Ascending aorta (tissue), 2 donors: ENCODE measurements around the gene CENPF. TPM values are rescaled to one million over a fixed set of nuclear protein-coding genes. Genes with fewer than 3 reads are reported as not detected.
A peak's percentile ranks its signal among the peaks of the same experiment; 100 is the strongest.
"Not testable (repeated sequence)": the region's sequence is repeated elsewhere in the genome, so short reads cannot be mapped to it uniquely, and the experiment has no call there.

Experiments
- DNase-seq, 2 donors: peaks; one replicate each; pipeline ENCODE4 v3.0.0-alpha.2; 2019; ENCODE audit warnings: low spot score in 2 of 2
- H3K27ac ChIP-seq, 2 donors: fragments of 200-600 bp; sonication (generic); one replicate each; pipeline ENCODE4 v1.5.1; 2016 to 2017; ENCODE audit warnings: mild to moderate bottlenecking in 1 of 2
- H3K27me3 ChIP-seq: fragments of 200-600 bp; sonication (generic); one replicate; pipeline ENCODE4 v1.5.1; 2017
- H3K36me3 ChIP-seq, 2 donors: fragments of 200-600 bp; sonication (generic); one replicate each; pipeline ENCODE4 v1.5.1; 2016
- H3K4me1 ChIP-seq, 2 donors: fragments of 200-600 bp; sonication (generic); one replicate each; pipeline ENCODE4 v1.5.1; 2016 to 2017; ENCODE audit warnings: mild to moderate bottlenecking in 1 of 2
- H3K4me3 ChIP-seq, 2 donors: fragments of 200-600 bp; sonication (generic); one replicate each; pipeline ENCODE4 v1.5.1; 2016 to 2017; ENCODE audit warnings: mild to moderate bottlenecking in 1 of 2
- H3K9me3 ChIP-seq, 2 donors: fragments of 200-600 bp; sonication (generic); one replicate each; pipeline ENCODE4 v1.5.1; 2016
- CTCF ChIP-seq, 3 experiments: fragments of 200-600 bp in 2 of 3; fragments of 450-650 bp in 1 of 3; sonication (generic) in 2 of 3; IDR thresholded peaks; one replicate each; pipeline ENCODE4 v1.5.1; 2016 to 2019; ENCODE audit warnings: antibody characterized with exemption in 3 of 3, mild to moderate bottlenecking in 1 of 3, moderate library complexity in 1 of 3
- intact Hi-C: fragments of 100-400 bp; cut with DNase I; formaldehyde crosslinking; loops from one replicate; pipeline ENCODE4 v1.15.1; 2023
- total RNA-seq: library from RNA; depleted of rRNA; stranded (reverse); fragments of >200 nt; gene quantifications from one replicate; pipeline ENCODE4 v1.1.0, GENCODE V29; 2016

The CENPF gene
- total RNA-seq, 1 donor from 2014 or later: 0.53 TPM

DNA sequence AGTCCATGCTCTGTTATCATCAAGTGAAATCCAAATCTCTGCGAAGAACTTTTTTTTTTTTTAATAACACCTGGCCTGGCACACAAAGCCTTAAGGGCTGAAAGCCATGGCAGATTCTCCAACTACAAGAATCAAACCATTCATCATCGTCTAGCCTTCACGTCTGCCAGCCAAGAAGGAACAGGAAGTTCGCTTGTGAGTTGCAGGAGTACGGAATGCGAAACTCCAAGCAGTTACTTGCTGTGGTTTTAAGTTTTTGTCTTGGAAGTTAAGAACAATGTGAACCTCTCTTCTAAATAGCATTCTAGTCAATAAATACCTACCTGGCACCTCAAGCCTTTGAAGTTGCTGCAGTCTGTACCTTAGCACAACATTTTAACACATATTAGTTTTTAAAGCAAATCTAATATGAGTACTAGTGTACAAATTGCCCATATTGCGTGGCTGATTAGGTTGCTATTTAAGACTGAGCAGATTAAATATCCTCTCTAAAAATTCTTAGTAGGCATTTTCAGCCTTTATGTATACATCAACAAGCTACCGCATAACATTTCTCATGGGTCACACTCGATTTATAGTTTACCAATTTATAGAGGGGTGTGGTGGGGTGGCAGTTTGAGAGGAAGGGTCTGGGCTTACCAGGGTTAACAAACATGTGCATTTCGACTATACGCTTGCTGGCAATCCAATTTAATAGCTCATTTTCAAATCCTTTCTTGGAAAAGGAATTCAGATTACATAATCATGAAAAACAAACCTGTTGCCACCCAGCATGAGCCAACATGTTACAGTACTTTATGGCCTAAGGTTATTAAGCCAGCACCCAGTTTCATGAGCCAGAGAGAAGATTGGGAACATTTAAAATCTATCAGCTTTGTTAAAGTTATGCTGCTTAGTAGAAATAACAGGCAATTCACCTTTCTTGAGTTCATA lies 29.3 kb upstream of the CENPF start:
- Histone ChIP-seq H3K9me3 (peaks cover 0 to 11% of the 10 kb centered on the region in 2 donors), H3K4me3 (no peak overlapping the region), H3K36me3 (no peaks in the 10 kb centered on the region), H3K4me1 (peaks cover 2 to 10% of the 10 kb centered on the region in 2 donors), H3K27ac (peak overlapping the region in 1 of 2 donors; percentile 47), H3K27me3 (no peaks in the 10 kb centered on the region)
- TF ChIP-seq CTCF (IDR thresholded peaks at IDR 0.05): no peak
- intact Hi-C loops: no loop called here
- no peak for DNase-seq

DNA sequence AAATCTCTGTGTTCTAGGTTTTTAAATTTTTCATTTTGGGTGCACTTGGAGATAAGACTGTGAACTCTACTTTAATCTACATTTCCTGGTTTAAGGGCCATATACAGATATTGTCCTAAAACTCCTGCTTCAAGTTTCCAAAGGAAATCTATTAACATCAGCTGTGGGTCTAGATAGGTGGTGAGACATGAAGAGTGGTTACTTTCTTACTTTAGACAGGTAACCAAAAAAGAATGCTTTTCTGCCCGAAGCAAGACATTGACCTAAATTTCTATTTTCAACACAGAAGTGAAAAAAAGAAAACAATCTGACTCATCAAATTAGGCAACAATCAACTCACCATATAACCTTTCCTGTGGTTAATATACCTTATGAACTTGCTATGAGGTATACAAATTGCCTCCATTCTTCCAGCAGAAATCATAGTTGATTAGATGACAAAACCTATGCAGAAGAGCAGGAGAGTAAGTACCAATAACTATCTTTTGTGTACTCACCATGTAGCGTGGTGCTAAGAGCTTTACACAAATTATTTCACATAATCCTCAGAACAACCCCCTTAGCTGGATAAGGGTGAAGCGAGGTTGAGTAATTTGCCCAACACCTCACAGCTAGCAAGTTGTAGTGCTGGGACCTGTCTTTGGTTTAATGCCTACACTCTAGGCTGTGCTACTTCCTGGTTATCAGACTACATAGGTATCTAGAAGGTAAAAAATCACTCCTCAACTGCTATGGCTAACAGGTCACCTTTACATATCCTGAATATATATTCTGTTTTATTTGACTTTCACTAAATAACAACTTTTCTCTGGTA lies 28.2 kb upstream of the CENPF start:
- peaks cover 2 to 7% of the 10 kb centered on the region in 2 donors for H3K4me1 ChIP-seq
- no peak for TF ChIP-seq CTCF (IDR thresholded peaks at IDR 0.05)
- no peak overlapping the region for H3K27ac ChIP-seq
- intact Hi-C loops: no loop called here
- DNase-seq: no peak
- peaks cover 0 to 11% of the 10 kb centered on the region in 2 donors for H3K9me3 ChIP-seq
- no peak overlapping the region for H3K4me3 ChIP-seq
- H3K36me3 ChIP-seq: no peaks in the 10 kb centered on the region
- no peaks in the 10 kb centered on the region for H3K27me3 ChIP-seq

- H3K4me1 ChIP-seq, H3K36me3 ChIP-seq, DNase-seq, H3K27ac ChIP-seq, intact Hi-C loops, H3K4me3 ChIP-seq, H3K27me3 ChIP-seq: not testable (repeated sequence)
- H3K9me3 ChIP-seq: peaks cover 0 to 11% of the 10 kb centered on the region in 2 donors
These were observed 26.9 kb upstream of the CENPF start for GRCh38 chr1:214576120-214576519.

- H3K9me3 ChIP-seq: peaks cover 0 to 11% of the 10 kb centered on the region in 2 donors
- TF ChIP-seq CTCF (IDR thresholded peaks at IDR 0.05): no peak
- no peak overlapping the region for H3K27ac ChIP-seq
- no peak overlapping the region for H3K4me3 ChIP-seq
- DNase-seq: no peak
- H3K27me3 ChIP-seq: no peaks in the 10 kb centered on the region
- no peaks in the 10 kb centered on the region for H3K36me3 ChIP-seq
- peaks cover 2 to 5% of the 10 kb centered on the region in 2 donors for H3K4me1 ChIP-seq
- intact Hi-C loops: no loop called here
These were observed 23.8 kb upstream of the CENPF start for GRCh38 chr1:214579183-214579582.

DNA sequence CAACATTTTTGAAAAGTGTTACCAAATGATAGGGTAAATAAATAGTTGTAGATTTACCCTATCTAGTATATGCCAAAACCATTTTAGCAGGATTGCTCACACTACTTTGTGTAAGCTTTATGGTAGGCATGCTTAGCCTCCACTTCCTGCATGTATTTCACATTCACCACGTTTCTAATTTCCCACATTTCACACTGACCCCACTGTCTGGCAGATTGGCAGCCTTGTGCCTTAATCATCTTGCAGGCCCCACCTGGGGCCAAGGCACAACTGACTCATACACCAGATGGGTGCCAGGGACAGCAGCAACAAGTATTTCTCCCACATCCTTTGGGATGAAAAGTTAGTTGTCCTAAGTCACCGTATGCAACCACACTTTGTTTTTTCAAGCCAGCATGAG lies 21.2 kb upstream of the CENPF start:
- Histone ChIP-seq H3K27me3 (no peaks in the 10 kb centered on the region), H3K4me3 (no peak overlapping the region), H3K4me1 (peaks cover 0 to 5% of the 10 kb centered on the region in 2 donors), H3K36me3 (no peaks in the 10 kb centered on the region), H3K27ac (no peak overlapping the region), H3K9me3 (no peaks in the 10 kb centered on the region)
- DNase-seq: no peak
- TF ChIP-seq CTCF (IDR thresholded peaks at IDR 0.05): no peak
- intact Hi-C loops: no loop called here
